Measurements from ENCODE around the gene TMEM154. TPM values are rescaled to one million over a fixed set of nuclear protein-coding genes. Genes with fewer than 3 reads are reported as not detected.

Gene TMEM154
- total and polyA plus RNA-seq, 10 of the 15 experiments (the other 5 are each of a cell fraction or from before 2014, with no cell fraction given), result 5.1 to 41.4 (median 18.2) TPM

DNA sequence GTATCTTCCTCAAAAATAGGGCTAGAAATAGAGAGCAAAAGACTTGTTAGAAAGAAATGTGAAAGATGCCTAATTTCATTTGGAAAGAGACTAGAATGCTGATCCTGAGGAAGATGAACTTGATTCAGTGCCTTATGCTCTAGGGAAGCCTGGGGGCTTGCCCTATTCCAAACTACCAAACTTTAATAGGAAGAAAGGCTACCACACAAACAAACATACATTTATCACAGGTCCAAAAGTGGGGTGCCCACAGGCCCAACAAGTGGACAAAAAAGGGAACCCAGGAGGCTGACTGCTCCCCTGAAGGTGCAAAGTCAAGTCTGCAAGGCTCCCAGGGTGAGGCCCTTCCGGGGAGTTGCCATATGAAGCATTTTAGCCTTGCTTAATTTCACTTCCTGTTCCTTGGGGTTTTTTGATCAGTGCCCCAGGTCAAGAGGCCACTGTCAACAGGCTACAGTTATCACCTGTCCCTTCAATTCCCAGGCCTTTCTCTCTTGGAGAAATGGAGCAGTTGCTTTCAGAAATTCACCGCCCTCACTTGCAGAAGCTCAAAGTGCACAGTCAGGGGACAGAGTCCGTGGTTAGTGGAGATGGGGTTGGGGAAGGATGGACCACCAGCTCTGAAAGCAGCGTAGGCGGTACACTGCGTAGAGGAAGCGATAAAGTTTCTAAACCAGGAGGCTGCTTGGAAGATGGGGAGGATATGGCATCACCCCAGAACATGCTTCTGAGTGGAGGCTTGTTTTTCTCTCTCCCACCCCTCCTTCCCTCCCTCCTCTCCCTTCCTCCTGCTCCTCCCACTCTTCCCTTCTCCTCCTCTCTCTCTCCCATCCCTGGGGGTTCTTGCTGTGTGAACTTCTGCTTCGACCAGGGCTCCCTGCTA is 36.4 kb downstream of the TMEM154 start (continued):
- peak; percentile 74 for TF ChIP-seq MEF2B (IDR thresholded peaks at IDR 0.05; ENCODE audit: partially characterized antibody, poor library complexity, severe bottlenecking)
- TF ChIP-seq MXI1 (IDR thresholded peaks at IDR 0.05; ENCODE audit: low read depth, low read length), result peak; percentile 26; the same call in 1 of the 2 replicates
- TF ChIP-seq, protein P1, sequence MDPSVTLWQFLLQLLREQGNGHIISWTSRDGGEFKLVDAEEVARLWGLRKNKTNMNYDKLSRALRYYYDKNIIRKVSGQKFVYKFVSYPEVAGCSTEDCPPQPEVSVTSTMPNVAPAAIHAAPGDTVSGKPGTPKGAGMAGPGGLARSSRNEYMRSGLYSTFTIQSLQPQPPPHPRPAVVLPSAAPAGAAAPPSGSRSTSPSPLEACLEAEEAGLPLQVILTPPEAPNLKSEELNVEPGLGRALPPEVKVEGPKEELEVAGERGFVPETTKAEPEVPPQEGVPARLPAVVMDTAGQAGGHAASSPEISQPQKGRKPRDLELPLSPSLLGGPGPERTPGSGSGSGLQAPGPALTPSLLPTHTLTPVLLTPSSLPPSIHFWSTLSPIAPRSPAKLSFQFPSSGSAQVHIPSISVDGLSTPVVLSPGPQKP (IDR thresholded peaks at IDR 0.05; ENCODE audit: low read depth, low read length), result peak; percentile 61
- TF ChIP-seq, protein P2, sequence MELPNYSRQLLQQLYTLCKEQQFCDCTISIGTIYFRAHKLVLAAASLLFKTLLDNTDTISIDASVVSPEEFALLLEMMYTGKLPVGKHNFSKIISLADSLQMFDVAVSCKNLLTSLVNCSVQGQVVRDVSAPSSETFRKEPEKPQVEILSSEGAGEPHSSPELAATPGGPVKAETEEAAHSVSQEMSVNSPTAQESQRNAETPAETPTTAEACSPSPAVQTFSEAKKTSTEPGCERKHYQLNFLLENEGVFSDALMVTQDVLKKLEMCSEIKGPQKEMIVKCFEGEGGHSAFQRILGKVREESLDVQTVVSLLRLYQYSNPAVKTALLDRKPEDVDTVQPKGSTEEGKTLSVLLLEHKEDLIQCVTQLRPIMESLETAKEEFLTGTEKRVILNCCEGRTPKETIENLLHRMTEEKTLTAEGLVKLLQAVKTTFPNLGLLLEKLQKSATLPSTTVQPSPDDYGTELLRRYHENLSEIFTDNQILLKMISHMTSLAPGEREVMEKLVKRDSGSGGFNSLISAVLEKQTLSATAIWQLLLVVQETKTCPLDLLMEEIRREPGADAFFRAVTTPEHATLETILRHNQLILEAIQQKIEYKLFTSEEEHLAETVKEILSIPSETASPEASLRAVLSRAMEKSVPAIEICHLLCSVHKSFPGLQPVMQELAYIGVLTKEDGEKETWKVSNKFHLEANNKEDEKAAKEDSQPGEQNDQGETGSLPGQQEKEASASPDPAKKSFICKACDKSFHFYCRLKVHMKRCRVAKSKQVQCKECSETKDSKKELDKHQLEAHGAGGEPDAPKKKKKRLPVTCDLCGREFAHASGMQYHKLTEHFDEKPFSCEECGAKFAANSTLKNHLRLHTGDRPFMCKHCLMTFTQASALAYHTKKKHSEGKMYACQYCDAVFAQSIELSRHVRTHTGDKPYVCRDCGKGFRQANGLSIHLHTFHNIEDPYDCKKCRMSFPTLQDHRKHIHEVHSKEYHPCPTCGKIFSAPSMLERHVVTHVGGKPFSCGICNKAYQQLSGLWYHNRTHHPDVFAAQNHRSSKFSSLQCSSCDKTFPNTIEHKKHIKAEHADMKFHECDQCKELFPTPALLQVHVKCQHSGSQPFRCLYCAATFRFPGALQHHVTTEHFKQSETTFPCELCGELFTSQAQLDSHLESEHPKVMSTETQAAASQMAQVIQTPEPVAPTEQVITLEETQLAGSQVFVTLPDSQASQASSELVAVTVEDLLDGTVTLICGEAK (IDR thresholded peaks at IDR 0.05; ENCODE audit: borderline replicate concordance), result peak; percentile 63; the same call in 1 of the 2 replicates
- peak; percentile 50 to 69; a peak in 2 of 4 replicates for TF ChIP-seq EP300 (IDR thresholded peaks at IDR 0.05; ENCODE audit: borderline replicate concordance in 1 of 2, control insufficient read depth in 1 of 2, low read depth in 2 of 2, low read length in 2 of 2)
- TF ChIP-seq WRNIP1 (IDR thresholded peaks at IDR 0.05; ENCODE audit: borderline replicate concordance, low read depth, low read length), result 0 out of 2 replicates have a peak, but pooled peaks have one; percentile 95
